ENCODE measurements around the gene FAIM2. TPM values are rescaled to one million over a fixed set of nuclear protein-coding genes. Genes with fewer than 3 reads are reported as not detected.
A peak's percentile ranks its signal among the peaks of the same experiment; 100 is the strongest.

Gene FAIM2
- total RNA-seq, 4 donors from 2014 or later = 0.38 to 0.65 (median 0.56) TPM; not detected in 1

GRCh38 chr12:49922349-49923034 is 18.8 kb upstream of the FAIM2 start:
- H3K27ac ChIP-seq = no peak overlapping the region
- TF ChIP-seq EP300 (IDR thresholded peaks at IDR 0.05) (no peak), POLR2A (IDR thresholded peaks at IDR 0.05) (no peak), POLR2AphosphoS5 (IDR thresholded peaks at IDR 0.05) (no peak), CTCF (IDR thresholded peaks at IDR 0.05) (no peak)
- H3K4me1 ChIP-seq = peaks cover 14% of the 10 kb centered on the region
- H3K36me3 ChIP-seq = no peaks in the 10 kb centered on the region
- no peak for DNase-seq (ENCODE audit: low spot score in 2 of 2)
- no peaks in the 10 kb centered on the region for H3K9me3 ChIP-seq
- no peaks in the 10 kb centered on the region for H3K27me3 ChIP-seq
- H3K4me3 ChIP-seq = no peak overlapping the region
- WGBS = 82% methylated on average over 12 of the region's 12 CpGs

DNA sequence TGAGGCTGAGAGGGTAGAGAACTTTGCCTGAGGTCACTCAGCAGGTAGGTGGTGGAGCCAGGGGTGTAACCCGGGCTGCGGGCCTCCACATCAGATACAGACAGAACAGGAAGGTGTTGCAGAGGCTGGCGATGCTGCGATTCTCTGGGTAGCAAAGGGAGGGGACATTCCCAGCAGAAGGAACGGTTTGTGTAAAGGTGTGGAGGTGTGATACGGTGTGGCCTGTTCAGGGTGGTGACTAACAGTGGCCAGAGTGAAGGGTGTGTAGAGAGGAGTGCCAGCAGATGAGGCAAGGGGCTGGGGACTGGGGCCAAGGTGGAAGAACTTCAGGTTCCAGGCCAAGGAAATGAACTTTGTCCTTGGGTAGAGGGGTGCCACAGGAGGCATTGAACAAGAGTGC is 18.2 kb upstream of the FAIM2 start:
- TF ChIP-seq POLR2AphosphoS5 (IDR thresholded peaks at IDR 0.05) (no peak), CTCF (IDR thresholded peaks at IDR 0.05) (no peak), POLR2A (IDR thresholded peaks at IDR 0.05) (no peak), EP300 (IDR thresholded peaks at IDR 0.05) (no peak)
- DNase-seq (ENCODE audit: low spot score in 2 of 2) = peak in 1 of 2 donors; percentile 43
- H3K36me3 ChIP-seq = no peaks in the 10 kb centered on the region
- peaks cover 14% of the 10 kb centered on the region for H3K4me1 ChIP-seq
- no peak overlapping the region for H3K27ac ChIP-seq
- 77% methylated on average over 6 of the region's 6 CpGs for WGBS
- no peaks in the 10 kb centered on the region for H3K27me3 ChIP-seq
- no peak overlapping the region for H3K4me3 ChIP-seq
- no peaks in the 10 kb centered on the region for H3K9me3 ChIP-seq

DNA sequence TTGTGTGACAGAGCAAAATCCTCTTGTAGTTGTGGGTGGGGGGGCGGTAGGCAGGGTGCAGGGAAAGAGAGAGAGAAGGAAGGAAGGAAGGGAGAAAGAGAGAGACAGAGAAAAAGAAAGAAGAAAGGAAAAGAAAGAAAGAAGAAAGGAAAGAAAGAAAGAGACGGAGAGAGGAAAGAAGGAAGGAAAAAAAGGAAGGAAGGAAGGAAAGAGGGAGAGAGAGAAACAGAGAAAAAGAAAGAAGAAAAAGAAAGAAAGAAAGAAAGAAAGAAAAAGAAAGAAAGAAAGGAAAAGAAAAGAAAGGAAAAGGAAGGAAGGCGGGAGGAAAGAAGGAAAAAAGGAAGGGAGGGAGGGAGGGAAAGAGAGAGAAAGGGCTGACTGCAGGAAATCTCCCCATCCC is 17.6 kb upstream of the FAIM2 start:
- DNase-seq (ENCODE audit: low spot score in 2 of 2) = no peak
- Histone ChIP-seq H3K9me3 (no peaks in the 10 kb centered on the region), H3K4me1 (peaks cover 14% of the 10 kb centered on the region), H3K36me3 (no peaks in the 10 kb centered on the region), H3K27me3 (no peaks in the 10 kb centered on the region), H3K27ac (no peak overlapping the region), H3K4me3 (no peak overlapping the region)
- 83% methylated on average over 3 of the region's 3 CpGs for WGBS
- no peak for TF ChIP-seq POLR2A (IDR thresholded peaks at IDR 0.05)

DNA sequence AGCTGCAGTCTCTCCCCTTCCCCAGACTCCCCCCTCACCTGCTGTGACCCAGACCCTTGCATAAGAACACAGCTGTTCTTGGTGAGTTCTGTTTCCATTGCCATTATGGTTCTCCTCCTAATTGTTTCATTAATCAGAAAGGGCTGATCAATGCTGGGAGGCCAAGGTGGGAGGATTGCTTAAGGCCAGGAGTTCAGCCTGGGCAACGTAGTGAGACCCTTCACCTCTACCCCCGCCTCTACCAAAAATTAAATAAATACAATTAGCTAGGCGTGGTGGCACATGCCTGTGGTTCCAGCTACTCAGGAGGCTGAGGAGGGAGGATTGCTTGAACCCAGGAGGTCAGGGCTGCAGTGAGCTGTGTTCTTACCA is 17.2 kb upstream of the FAIM2 start:
- no peak for TF ChIP-seq EP300 (IDR thresholded peaks at IDR 0.05)
- no peak for TF ChIP-seq CTCF (IDR thresholded peaks at IDR 0.05)
- no peak for TF ChIP-seq POLR2A (IDR thresholded peaks at IDR 0.05)
- TF ChIP-seq POLR2AphosphoS5 (IDR thresholded peaks at IDR 0.05) = no peak
- Histone ChIP-seq H3K9me3 (no peaks in the 10 kb centered on the region), H3K4me3 (no peak overlapping the region), H3K36me3 (no peaks in the 10 kb centered on the region), H3K4me1 (peaks cover 14% of the 10 kb centered on the region), H3K27me3 (no peaks in the 10 kb centered on the region), H3K27ac (no peak overlapping the region)
- no peak for DNase-seq (ENCODE audit: low spot score in 2 of 2)
- WGBS = 94% methylated on average over 3 of the region's 3 CpGs

DNA sequence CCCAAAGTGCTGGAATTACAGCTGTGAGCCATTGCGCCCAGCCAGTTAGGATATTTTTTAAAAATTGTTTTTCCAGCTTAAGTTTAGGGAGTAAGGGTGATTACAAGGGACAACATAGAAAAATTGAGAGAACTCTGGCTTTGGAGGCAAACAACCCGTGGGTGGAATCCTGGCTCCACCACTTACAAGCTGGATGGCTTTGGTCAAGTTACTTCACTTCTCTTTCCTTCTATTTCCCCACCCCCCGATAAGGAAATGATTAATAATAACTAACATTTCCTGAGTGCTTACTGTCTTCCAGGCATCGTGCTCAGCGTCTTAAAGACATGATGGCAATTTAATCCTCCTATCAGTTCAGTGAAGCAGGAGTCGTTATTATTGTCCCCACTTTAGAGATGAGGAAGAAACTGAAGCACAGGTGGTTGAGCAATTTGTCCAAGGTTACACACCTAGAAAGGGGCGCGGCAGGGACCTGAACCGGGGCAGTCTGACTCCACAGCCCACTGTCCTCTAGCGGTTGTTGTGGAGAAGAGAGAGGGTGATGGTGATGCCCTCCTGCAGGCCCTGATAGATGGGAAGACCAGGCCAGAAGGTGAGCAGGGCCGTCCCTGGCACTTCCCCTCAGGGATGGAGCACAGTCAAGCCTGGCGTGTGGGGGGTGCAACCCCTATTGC is 16.7 kb upstream of the FAIM2 start:
- H3K27ac ChIP-seq = no peak overlapping the region
- no peaks in the 10 kb centered on the region for H3K9me3 ChIP-seq
- no peak overlapping the region for H3K4me3 ChIP-seq
- H3K27me3 ChIP-seq = no peaks in the 10 kb centered on the region
- no peak for TF ChIP-seq POLR2AphosphoS5 (IDR thresholded peaks at IDR 0.05)
- WGBS = 78% methylated on average over 12 of the region's 12 CpGs
- H3K4me1 ChIP-seq = peaks cover 14% of the 10 kb centered on the region
- DNase-seq (ENCODE audit: low spot score in 2 of 2) = peak in 1 of 2 donors; percentile 54
- H3K36me3 ChIP-seq = no peaks in the 10 kb centered on the region

DNA sequence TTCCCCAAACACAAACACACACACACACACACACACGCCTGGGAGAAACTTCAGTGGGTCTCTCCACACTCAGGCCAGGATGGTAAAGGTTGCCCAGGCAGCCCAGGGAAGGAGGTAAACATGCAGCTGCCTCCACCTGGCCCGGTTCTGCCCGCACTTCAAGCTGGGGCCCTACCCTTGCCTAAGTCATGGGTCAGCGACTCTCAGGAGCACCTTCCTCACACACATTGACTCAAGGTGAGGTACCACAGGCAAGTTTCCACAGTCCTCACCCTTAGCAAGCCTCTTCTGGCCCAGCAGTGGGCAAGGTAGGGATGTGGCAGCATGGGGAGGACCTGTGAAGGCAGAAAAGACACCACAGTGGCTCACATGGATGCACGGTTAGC is 14.1 kb upstream of the FAIM2 start:
- WGBS = 90% methylated on average over 2 of the region's 5 CpGs
- Histone ChIP-seq H3K4me3 (no peak overlapping the region), H3K36me3 (no peaks in the 10 kb centered on the region), H3K4me1 (peaks cover 5% of the 10 kb centered on the region), H3K9me3 (no peaks in the 10 kb centered on the region), H3K27ac (no peak overlapping the region), H3K27me3 (no peaks in the 10 kb centered on the region)
- peak in 1 of 2 donors; percentile 33 for DNase-seq (ENCODE audit: low spot score in 2 of 2)
- TF ChIP-seq POLR2A (IDR thresholded peaks at IDR 0.05) (no peak), CTCF (IDR thresholded peaks at IDR 0.05) (no peak), POLR2AphosphoS5 (IDR thresholded peaks at IDR 0.05) (no peak), EP300 (IDR thresholded peaks at IDR 0.05) (no peak)
